ENCODE results near the gene SLC16A9.
"Not testable (repeated sequence)": the region's sequence is repeated elsewhere in the genome, so short reads cannot be mapped to it uniquely, and the experiment has no call there.

Gene SLC16A9, protein sequence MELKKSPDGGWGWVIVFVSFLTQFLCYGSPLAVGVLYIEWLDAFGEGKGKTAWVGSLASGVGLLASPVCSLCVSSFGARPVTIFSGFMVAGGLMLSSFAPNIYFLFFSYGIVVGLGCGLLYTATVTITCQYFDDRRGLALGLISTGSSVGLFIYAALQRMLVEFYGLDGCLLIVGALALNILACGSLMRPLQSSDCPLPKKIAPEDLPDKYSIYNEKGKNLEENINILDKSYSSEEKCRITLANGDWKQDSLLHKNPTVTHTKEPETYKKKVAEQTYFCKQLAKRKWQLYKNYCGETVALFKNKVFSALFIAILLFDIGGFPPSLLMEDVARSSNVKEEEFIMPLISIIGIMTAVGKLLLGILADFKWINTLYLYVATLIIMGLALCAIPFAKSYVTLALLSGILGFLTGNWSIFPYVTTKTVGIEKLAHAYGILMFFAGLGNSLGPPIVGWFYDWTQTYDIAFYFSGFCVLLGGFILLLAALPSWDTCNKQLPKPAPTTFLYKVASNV

GRCh38 chr10:59709395-59710125, at the start of gene SLC16A9:
SLC16A9 (minus strand) TSS chr10:59709850; CDS start chr10:59684291, 25,559 bp downstream.
- H3K4me3 ChIP-seq, result peak within 1 kb of the TSS; percentile 69
- H3K9ac ChIP-seq, result peak within 1 kb of the TSS; percentile 68
- no peaks in the 10 kb centered on the region for H3K36me3 ChIP-seq
- peak within 1 kb of the TSS; percentile 75 for H3K4me2 ChIP-seq
- peak within 1 kb of the TSS; percentile 20 for H3K27ac ChIP-seq
- H3K4me1 ChIP-seq, result peaks cover 7% of the 10 kb centered on the region; the same call in 1 of the 2 replicates
- TF ChIP-seq Cebpa-rat (IDR thresholded peaks at IDR 0.05), result peak; percentile 72
- peaks cover 47% of the 10 kb centered on the region for H3K27me3 ChIP-seq
- no peaks in the 10 kb centered on the region for H4K20me1 ChIP-seq
- H3K9me3 ChIP-seq, result peaks cover 17% of the 10 kb centered on the region; the same call in 1 of the 2 replicates

DNA sequence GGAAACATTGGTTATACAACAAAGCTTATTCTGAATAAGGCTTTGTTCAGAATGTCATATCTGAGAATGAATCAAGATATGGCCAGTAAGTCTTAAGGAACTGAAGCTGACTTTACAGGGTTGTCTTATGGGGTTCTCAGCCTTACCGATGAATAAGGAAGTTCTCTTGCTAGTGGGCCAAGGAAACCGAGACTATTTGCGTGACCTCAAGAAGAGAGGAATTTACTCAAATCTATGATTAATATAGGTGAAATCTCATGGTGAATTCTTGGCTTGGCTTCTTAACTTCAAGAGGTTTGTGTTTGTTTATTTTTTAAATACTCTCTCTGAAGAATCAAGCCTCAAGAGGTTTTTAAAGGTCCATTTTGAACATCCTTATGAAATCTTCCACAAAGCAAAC, 48.3 kb upstream of the SLC16A9 start:
- no peak overlapping the region for H3K27ac ChIP-seq
- no peaks in the 10 kb centered on the region for H3K27me3 ChIP-seq
- no peak overlapping the region for H3K9ac ChIP-seq
- H3K4me3 ChIP-seq, result no peak overlapping the region
- no peaks in the 10 kb centered on the region for H3K36me3 ChIP-seq
- H3K4me2 ChIP-seq, result no peak overlapping the region
- H4K20me1 ChIP-seq, result no peaks in the 10 kb centered on the region
- no peak for TF ChIP-seq Cebpa-rat (IDR thresholded peaks at IDR 0.05)
- H3K9me3 ChIP-seq, result peaks cover 17% of the 10 kb centered on the region; the same call in 1 of the 2 replicates
- H3K4me1 ChIP-seq, result peaks cover 2% of the 10 kb centered on the region; the same call in 1 of the 2 replicates

DNA sequence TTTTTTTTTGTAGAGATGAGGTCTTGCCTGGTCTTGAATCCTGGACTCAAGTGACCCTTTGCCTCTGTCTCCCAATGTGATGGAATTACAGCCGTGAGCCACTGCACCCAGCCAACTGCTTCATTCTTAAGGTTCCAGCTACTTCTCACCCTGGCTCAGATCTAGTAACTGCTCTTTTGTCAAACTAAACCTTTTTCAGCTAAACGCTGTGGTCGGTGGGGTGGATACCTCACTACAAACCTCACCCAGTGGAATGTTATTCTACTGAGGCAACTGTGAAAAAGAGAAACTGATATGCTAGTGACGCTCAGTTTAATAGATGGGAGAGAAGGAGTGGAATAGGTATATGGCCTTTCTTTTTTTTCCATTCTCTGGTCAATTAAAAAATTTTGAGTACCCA, 45.3 kb upstream of the SLC16A9 start:
- H3K4me1 ChIP-seq, result no peaks in the 10 kb centered on the region
- H4K20me1 ChIP-seq, result no peaks in the 10 kb centered on the region
- peaks cover 7% of the 10 kb centered on the region; the same call in 1 of the 2 replicates for H3K9me3 ChIP-seq
- TF ChIP-seq Cebpa-rat (IDR thresholded peaks at IDR 0.05), result no peak
- no peak overlapping the region for H3K9ac ChIP-seq
- no peak overlapping the region for H3K4me2 ChIP-seq
- no peaks in the 10 kb centered on the region for H3K36me3 ChIP-seq
- H3K4me3 ChIP-seq, result no peak overlapping the region
- no peak overlapping the region for H3K27ac ChIP-seq
- no peaks in the 10 kb centered on the region for H3K27me3 ChIP-seq

- Histone ChIP-seq H3K27me3 (no peaks in the 10 kb centered on the region), H3K4me2 (no peak within 1 kb of the TSS), H3K9ac (no peak within 1 kb of the TSS), H4K20me1 (no peaks in the 10 kb centered on the region), H3K4me1 (no peaks in the 10 kb centered on the region), H3K4me3 (no peak within 1 kb of the TSS), H3K27ac (no peak within 1 kb of the TSS), H3K36me3 (no peaks in the 10 kb centered on the region), H3K9me3 (no peaks in the 10 kb centered on the region)
- TF ChIP-seq Cebpa-rat (IDR thresholded peaks at IDR 0.05), result no peak
These were observed 43.6 kb upstream of the SLC16A9 start, which contains the start of gene MRLN for GRCh38 chr10:59753267-59753666. MRLN (minus strand) TSS chr10:59753455.

GRCh38 chr10:59752278-59752940, 42.8 kb upstream of the SLC16A9 start:
- TF ChIP-seq Cebpa-rat (IDR thresholded peaks at IDR 0.05), result no peak
- H3K9me3 ChIP-seq, result no peaks in the 10 kb centered on the region
- no peaks in the 10 kb centered on the region for H4K20me1 ChIP-seq
- no peak overlapping the region for H3K4me2 ChIP-seq
- no peaks in the 10 kb centered on the region for H3K36me3 ChIP-seq
- H3K27me3 ChIP-seq, result no peaks in the 10 kb centered on the region
- no peaks in the 10 kb centered on the region for H3K4me1 ChIP-seq
- no peak overlapping the region for H3K27ac ChIP-seq
- H3K9ac ChIP-seq, result no peak overlapping the region
- H3K4me3 ChIP-seq, result no peak overlapping the region

- no peak overlapping the region for H3K27ac ChIP-seq
- H3K4me2 ChIP-seq, result no peak overlapping the region
- H3K27me3 ChIP-seq, result no peaks in the 10 kb centered on the region
- no peak for TF ChIP-seq Cebpa-rat (IDR thresholded peaks at IDR 0.05)
- H3K9me3 ChIP-seq, result no peaks in the 10 kb centered on the region
- no peaks in the 10 kb centered on the region for H3K4me1 ChIP-seq
- H3K4me3 ChIP-seq, result no peak overlapping the region
- H4K20me1 ChIP-seq, result no peaks in the 10 kb centered on the region
- no peak overlapping the region for H3K9ac ChIP-seq
- H3K36me3 ChIP-seq, result no peaks in the 10 kb centered on the region
These were observed 40.7 kb upstream of the SLC16A9 start for GRCh38 chr10:59750155-59750945.

DNA sequence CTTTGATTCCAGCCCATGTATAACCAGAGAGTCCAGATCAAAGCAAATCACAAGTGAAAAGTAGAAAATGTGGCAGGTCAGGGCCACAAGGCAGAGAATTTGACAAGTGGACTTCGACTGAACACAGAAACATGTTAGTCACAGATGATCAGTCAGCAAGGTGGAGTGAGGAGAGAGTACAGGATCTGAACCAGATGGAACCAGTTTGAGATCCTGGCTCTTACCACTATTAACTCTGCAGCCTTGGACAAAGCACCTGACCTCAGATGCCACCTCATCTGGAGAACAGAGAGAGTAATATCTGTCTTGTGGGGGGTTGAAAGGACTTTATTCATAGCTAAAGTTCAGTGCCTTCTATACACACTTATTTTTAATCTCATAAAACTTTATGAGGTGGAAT, 39.2 kb upstream of the SLC16A9 start:
- H4K20me1 ChIP-seq, result no peaks in the 10 kb centered on the region
- no peaks in the 10 kb centered on the region for H3K4me1 ChIP-seq
- H3K9me3 ChIP-seq, result peaks cover 8% of the 10 kb centered on the region
- no peak for TF ChIP-seq Cebpa-rat (IDR thresholded peaks at IDR 0.05)
- no peak overlapping the region for H3K4me3 ChIP-seq
- no peak overlapping the region for H3K4me2 ChIP-seq
- no peaks in the 10 kb centered on the region for H3K27me3 ChIP-seq
- no peak overlapping the region for H3K27ac ChIP-seq
- no peaks in the 10 kb centered on the region for H3K36me3 ChIP-seq
- no peak overlapping the region for H3K9ac ChIP-seq

GRCh38 chr10:59745163-59745650, 35.6 kb upstream of the SLC16A9 start:
- no peaks in the 10 kb centered on the region for H4K20me1 ChIP-seq
- H3K27ac ChIP-seq, result no peak overlapping the region
- peaks cover 22% of the 10 kb centered on the region for H3K9me3 ChIP-seq
- H3K9ac ChIP-seq, result no peak overlapping the region
- H3K36me3 ChIP-seq, result no peaks in the 10 kb centered on the region
- H3K4me1 ChIP-seq, result no peaks in the 10 kb centered on the region
- no peak for TF ChIP-seq Cebpa-rat (IDR thresholded peaks at IDR 0.05)
- no peak overlapping the region for H3K4me2 ChIP-seq
- no peak overlapping the region for H3K4me3 ChIP-seq
- no peaks in the 10 kb centered on the region for H3K27me3 ChIP-seq

DNA sequence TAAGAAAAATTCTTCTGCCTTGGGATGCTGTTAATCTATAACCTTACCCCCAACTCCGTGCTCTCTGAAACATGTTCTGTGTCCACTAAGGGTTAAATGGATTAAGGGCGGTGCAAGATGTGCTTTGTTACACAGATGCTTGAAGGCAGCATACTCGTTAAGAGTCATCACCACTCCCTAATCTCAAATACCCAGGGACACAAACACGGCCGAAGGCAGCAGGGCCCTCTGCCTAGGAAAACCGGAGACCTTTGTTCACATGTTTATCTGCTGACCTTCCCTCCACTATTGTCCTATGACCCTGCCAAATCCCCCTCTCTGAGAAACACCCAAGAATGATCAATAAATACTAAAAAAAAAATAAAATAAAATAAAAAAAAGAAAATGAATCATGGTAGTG, 35.1 kb upstream of the SLC16A9 start:
- H3K4me2 ChIP-seq, H3K27ac ChIP-seq, H3K36me3 ChIP-seq, H3K9ac ChIP-seq, H4K20me1 ChIP-seq, H3K27me3 ChIP-seq, H3K4me1 ChIP-seq, H3K4me3 ChIP-seq: not testable (repeated sequence)
- peaks cover 22% of the 10 kb centered on the region for H3K9me3 ChIP-seq

GRCh38 chr10:59744156-59744555, 34.5 kb upstream of the SLC16A9 start:
- H3K27me3 ChIP-seq, H3K36me3 ChIP-seq, H3K27ac ChIP-seq, H4K20me1 ChIP-seq, H3K4me3 ChIP-seq, H3K9ac ChIP-seq, H3K4me2 ChIP-seq, H3K4me1 ChIP-seq: not testable (repeated sequence)
- H3K9me3 ChIP-seq, result peaks cover 22% of the 10 kb centered on the region

All from BLaER1 (cell line).